Neural progenitor cell (in vitro differentiated cells): ENCODE results near the gene ADORA1. TPM values are rescaled to one million over a fixed set of nuclear protein-coding genes. Genes with fewer than 3 reads are reported as not detected.

ENCODE experiments used
- DNase-seq: peaks from one replicate; pipeline ENCODE4 v3.0.0-alpha.2; 2016; ENCODE audit warnings: low spot score
- H2AFZ ChIP-seq: fragments of 200-600 bp; sonication (generic); replicated peaks from 2 replicates; pipeline ENCODE4 v1.6.1; 2016; ENCODE audit warnings: antibody characterized with exemption
- H3F3A ChIP-seq: fragments of 200-600 bp; sonication (generic); 2 replicates; pipeline ENCODE4 v1.6.1; 2016; ENCODE audit warnings: antibody characterized with exemption, low read depth
- H3K27ac ChIP-seq: fragments of 200-600 bp; sonication (generic); 2 replicates; pipeline ENCODE4 v1.5.1; 2016; ENCODE audit warnings: mild to moderate bottlenecking
- H3K27me3 ChIP-seq: fragments of 200-600 bp; sonication (generic); 2 replicates; pipeline ENCODE4 v1.6.1; 2016; ENCODE audit warnings: mild to moderate bottlenecking, moderate library complexity
- H3K36me3 ChIP-seq: fragments of 200-600 bp; sonication (generic); 2 replicates; pipeline ENCODE4 v1.5.1; 2016
- H3K4me1 ChIP-seq: fragments of 200-600 bp; sonication (generic); 2 replicates; pipeline ENCODE4 v1.6.1; 2016; ENCODE audit warnings: mixed run types
- H3K4me2 ChIP-seq: fragments of 200-600 bp; sonication (generic); 2 replicates; pipeline ENCODE4 v1.6.1; 2016
- H3K4me3 ChIP-seq: fragments of 200-600 bp; sonication (generic); 2 replicates; pipeline ENCODE4 v1.5.1; 2016
- H3K79me2 ChIP-seq: fragments of 200-600 bp; sonication (generic); 2 replicates; pipeline ENCODE4 v1.6.1; 2016; ENCODE audit warnings: low read depth
- H3K9ac ChIP-seq: fragments of 200-600 bp; sonication (generic); 2 replicates; pipeline ENCODE4 v1.6.1; 2016
- H3K9me3 ChIP-seq: fragments of 200-600 bp; sonication (generic); 2 replicates; pipeline ENCODE4 v1.5.1; 2016; ENCODE audit warnings: low read depth
- H4K20me1 ChIP-seq: fragments of 200-600 bp; sonication (generic); 2 replicates; pipeline ENCODE4 v1.6.1; 2016; ENCODE audit warnings: low read depth
- H3K27ac Mint-ChIP-seq: 3 replicates; pipeline ENCODE4 v1.8.0; 2021; ENCODE audit warnings: mixed read lengths
- H3K27me3 Mint-ChIP-seq: 2 replicates; pipeline ENCODE4 v1.8.0; 2022; ENCODE audit warnings: low read depth, mild to moderate bottlenecking, inconsistent platforms, moderate library complexity, mixed read lengths; ENCODE audit not compliant: insufficient read depth
- H3K36me3 Mint-ChIP-seq: 3 replicates; pipeline ENCODE4 v1.8.0; 2021; ENCODE audit warnings: mixed read lengths
- H3K4me1 Mint-ChIP-seq: 3 replicates; pipeline ENCODE4 v1.8.0; 2021; ENCODE audit warnings: mixed read lengths
- H3K4me3 Mint-ChIP-seq: 3 replicates; pipeline ENCODE4 v1.8.0; 2021; ENCODE audit warnings: mild to moderate bottlenecking, moderate library complexity, mixed read lengths
- H3K9me3 Mint-ChIP-seq: 3 replicates; pipeline ENCODE4 v1.8.0; 2020; ENCODE audit warnings: mixed read lengths
- CTCF ChIP-seq: fragments of 200-600 bp; sonication (generic); IDR thresholded peaks from 2 replicates; pipeline ENCODE4 v1.5.1; 2017; ENCODE audit warnings: antibody characterized with exemption, mild to moderate bottlenecking
- EZH2 ChIP-seq: fragments of 200-600 bp; sonication (generic); IDR thresholded peaks from 2 replicates; pipeline ENCODE4 v1.6.1; 2017; ENCODE audit warnings: antibody characterized with exemption, mild to moderate bottlenecking, moderate library complexity
- EZH2phosphoT487 ChIP-seq: fragments of 200-600 bp; sonication (generic); IDR thresholded peaks from 2 replicates; pipeline ENCODE4 v1.6.1; 2017; ENCODE audit warnings: antibody characterized with exemption
- total RNA-seq: library from RNA; depleted of rRNA; stranded (reverse); fragments of >200 nt; gene quantifications from 2 replicates; pipeline ENCODE4 v1.2.3, GENCODE V29; 2015; ENCODE audit warnings: low replicate concordance

Gene ADORA1
- total RNA-seq, 1 donor from 2014 or later: 1.1 TPM

GRCh38 chr1:203142124-203142523, 14.6 kb downstream of the ADORA1 start:
- peaks cover 3% of the 10 kb centered on the region for H3K27me3 Mint-ChIP-seq
- Histone ChIP-seq H3K4me1 (peaks cover 5% of the 10 kb centered on the region), H3K27ac (no peak overlapping the region), H3K79me2 (no peaks in the 10 kb centered on the region), H3K4me2 (no peak overlapping the region), H3K4me3 (no peak overlapping the region), H4K20me1 (no peaks in the 10 kb centered on the region), H3K9me3 (no peaks in the 10 kb centered on the region), H3F3A (no peaks in the 10 kb centered on the region), H3K27me3 (no peaks in the 10 kb centered on the region), H3K9ac (no peak overlapping the region), H2AFZ (no peak overlapping the region), H3K36me3 (no peaks in the 10 kb centered on the region)
- peaks cover 3% of the 10 kb centered on the region for H3K36me3 Mint-ChIP-seq
- H3K4me1 Mint-ChIP-seq: peaks cover 37% of the 10 kb centered on the region
- H3K27ac Mint-ChIP-seq: no peak overlapping the region
- no peak overlapping the region for H3K4me3 Mint-ChIP-seq
- H3K9me3 Mint-ChIP-seq: peaks cover 2% of the 10 kb centered on the region
- no peak for TF ChIP-seq CTCF
- TF ChIP-seq EZH2: no peak
- no peak for TF ChIP-seq EZH2phosphoT487
- no peak for DNase-seq

- Histone ChIP-seq H3K27me3 (no peaks in the 10 kb centered on the region), H3F3A (no peaks in the 10 kb centered on the region), H3K27ac (no peak overlapping the region), H3K4me1 (peaks cover 11% of the 10 kb centered on the region), H3K79me2 (no peaks in the 10 kb centered on the region), H4K20me1 (no peaks in the 10 kb centered on the region), H3K4me2 (no peak overlapping the region), H3K36me3 (no peaks in the 10 kb centered on the region), H2AFZ (no peak overlapping the region), H3K9ac (no peak overlapping the region), H3K9me3 (no peaks in the 10 kb centered on the region), H3K4me3 (no peak overlapping the region)
- peaks cover 3% of the 10 kb centered on the region for H3K36me3 Mint-ChIP-seq
- peaks cover 2% of the 10 kb centered on the region for H3K9me3 Mint-ChIP-seq
- H3K4me3 Mint-ChIP-seq: no peak overlapping the region
- DNase-seq: no peak
- no peak for TF ChIP-seq EZH2phosphoT487
- TF ChIP-seq EZH2: no peak
- TF ChIP-seq CTCF: no peak
- peaks cover 44% of the 10 kb centered on the region for H3K4me1 Mint-ChIP-seq
- H3K27ac Mint-ChIP-seq: peak overlapping the region; percentile 59
- peaks cover 3% of the 10 kb centered on the region for H3K27me3 Mint-ChIP-seq
Measured at GRCh38 chr1:203142684-203143408, 15.3 kb downstream of the ADORA1 start.

- Histone ChIP-seq H2AFZ (no peak overlapping the region), H3F3A (no peaks in the 10 kb centered on the region), H3K4me1 (peaks cover 11% of the 10 kb centered on the region), H3K79me2 (no peaks in the 10 kb centered on the region), H3K27me3 (no peaks in the 10 kb centered on the region), H3K4me2 (no peak overlapping the region), H4K20me1 (no peaks in the 10 kb centered on the region), H3K9ac (no peak overlapping the region), H3K4me3 (no peak overlapping the region), H3K27ac (no peak overlapping the region), H3K9me3 (no peaks in the 10 kb centered on the region), H3K36me3 (no peaks in the 10 kb centered on the region)
- H3K4me3 Mint-ChIP-seq: no peak overlapping the region
- DNase-seq: no peak
- no peak overlapping the region for H3K27ac Mint-ChIP-seq
- peaks cover 3% of the 10 kb centered on the region for H3K27me3 Mint-ChIP-seq
- peaks cover 47% of the 10 kb centered on the region for H3K4me1 Mint-ChIP-seq
- H3K9me3 Mint-ChIP-seq: peaks cover 2% of the 10 kb centered on the region
- TF ChIP-seq EZH2 (no peak), EZH2phosphoT487 (no peak), CTCF (no peak)
- peaks cover 3% of the 10 kb centered on the region for H3K36me3 Mint-ChIP-seq
Measured at GRCh38 chr1:203143641-203144040, 16.1 kb downstream of the ADORA1 start.
